HG03439 (cell line): ENCODE data around the gene SV2C.
A peak's percentile ranks its signal among the peaks of the same experiment; 100 is the strongest.
"Not testable (repeated sequence)": the region's sequence is repeated elsewhere in the genome, so short reads cannot be mapped to it uniquely, and the experiment has no call there.

Experiments used
- ATAC-seq: cut with Tn5 transposase; IDR thresholded peaks from one replicate; pipeline ENCODE4 v1.9.1; 2021; ENCODE audit warnings: mild to moderate bottlenecking, moderate library complexity; ENCODE audit not compliant: unreplicated experiment

Gene SV2C

GRCh38 chr5:76334574-76334973 is 251.4 kb downstream of the SV2C start:
- no peak for ATAC-seq

DNA sequence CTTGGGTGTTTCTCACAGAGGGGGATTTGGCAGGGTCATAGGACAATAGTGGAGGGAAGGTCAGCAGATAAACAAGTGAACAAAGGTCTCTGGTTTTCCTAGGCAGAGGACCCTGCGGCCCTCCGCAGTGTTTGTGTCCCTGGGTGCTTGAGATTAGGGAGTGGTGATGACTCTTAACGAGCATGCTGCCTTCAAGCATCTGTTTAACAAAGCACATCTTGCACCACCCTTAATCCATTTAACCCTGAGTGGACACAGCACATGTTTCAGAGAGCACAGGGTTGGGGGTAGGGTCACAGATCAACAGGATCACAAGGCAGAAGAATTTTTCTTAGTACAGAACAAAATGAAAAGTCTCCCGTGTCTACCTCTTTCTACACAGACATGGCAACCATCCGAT is 252.3 kb downstream of the SV2C start:
- not testable (repeated sequence) for ATAC-seq

GRCh38 chr5:76336253-76336809 is 253.1 kb downstream of the SV2C start:
- not testable (repeated sequence) for ATAC-seq

DNA sequence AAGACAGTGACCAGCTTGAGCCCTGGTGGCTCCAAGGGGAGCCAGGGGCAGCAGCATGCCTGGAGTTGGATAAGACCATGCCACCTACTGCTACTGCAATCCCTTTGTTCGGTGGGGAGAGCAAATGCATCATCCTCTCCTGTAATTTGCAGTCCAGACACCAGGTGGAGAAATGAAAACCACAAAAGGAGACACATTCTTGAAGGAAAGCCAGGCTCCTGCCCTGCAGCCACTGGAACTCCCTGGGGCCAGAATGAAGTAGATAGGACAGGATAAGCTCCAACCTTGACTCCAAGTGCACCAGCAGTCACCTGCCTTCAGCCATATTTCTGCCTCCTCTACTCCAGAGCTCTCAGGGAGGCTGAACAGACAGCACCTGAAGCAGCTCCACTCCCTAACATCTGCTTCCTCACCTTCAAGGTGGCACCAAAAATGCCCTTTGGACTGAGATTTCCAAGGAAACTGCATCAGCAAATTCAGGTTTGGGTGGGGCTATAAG is 254.8 kb downstream of the SV2C start:
- ATAC-seq: no peak

- no peak for ATAC-seq
Observed at GRCh38 chr5:76339919-76340318, 256.7 kb downstream of the SV2C start.

- ATAC-seq: no peak
Observed at GRCh38 chr5:76341651-76342334, 258.6 kb downstream of the SV2C start.

DNA sequence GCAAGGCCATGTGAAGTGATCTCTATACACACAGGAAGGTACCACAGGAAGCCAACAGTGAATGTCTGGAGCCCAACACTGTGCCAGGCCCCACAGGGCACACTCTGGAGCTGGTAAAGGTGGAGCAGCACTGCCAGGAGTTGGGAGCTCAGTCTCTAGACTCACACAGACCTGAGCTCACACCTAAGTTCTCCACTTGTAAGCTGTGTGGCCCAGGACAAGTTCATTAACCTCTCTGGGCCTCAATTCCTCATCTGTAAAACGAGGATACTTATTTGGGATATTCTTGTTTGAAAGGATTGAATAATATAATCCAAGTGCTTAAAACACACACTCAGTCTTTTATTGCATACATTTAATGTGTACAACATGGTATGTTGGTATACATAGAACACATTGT is 259.3 kb downstream of the SV2C start:
- ATAC-seq: no peak

- no peak for ATAC-seq
Observed at GRCh38 chr5:76345582-76345981, 262.4 kb downstream of the SV2C start.

DNA sequence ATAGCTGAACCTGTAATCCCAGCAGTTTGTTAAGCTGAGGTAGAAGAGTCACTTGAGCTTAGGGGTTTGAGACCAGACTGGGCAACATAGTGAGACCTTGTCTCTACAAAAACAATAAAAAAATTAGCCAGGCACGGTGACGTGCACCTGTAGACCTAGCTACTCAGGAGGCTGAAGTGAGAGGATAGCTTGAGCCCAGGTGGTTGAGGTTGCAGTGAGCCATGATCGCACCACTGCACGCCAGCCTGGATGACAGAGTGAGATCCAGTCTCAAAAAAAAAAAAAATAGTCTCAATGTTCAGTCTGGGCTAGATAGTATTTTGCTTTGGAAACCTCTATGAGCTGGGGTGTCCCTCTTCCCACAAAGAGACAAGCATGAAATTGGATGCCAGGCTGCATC is 268.0 kb downstream of the SV2C start:
- ATAC-seq: peak; percentile 18

GRCh38 chr5:76351577-76351976 is 268.4 kb downstream of the SV2C start:
- peak; percentile 96 for ATAC-seq

DNA sequence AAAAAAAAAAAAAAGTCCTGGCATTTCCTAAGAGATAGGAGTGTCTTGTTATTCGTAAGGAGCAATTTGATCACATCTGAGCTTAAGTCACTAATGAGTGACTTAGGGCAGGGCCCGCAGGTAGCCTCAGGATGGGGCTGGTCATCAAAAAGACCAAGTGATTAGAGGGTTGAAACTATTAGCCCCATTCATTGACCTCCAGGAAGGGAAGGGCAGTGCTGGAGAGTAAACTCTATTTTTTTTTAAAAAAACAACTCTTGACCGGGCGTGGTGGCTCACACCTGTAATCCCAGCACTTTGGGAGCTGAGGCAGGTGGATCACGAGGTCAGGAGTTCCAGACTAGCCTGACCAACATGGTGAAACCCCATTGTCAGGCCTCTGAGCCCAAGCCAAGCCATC is 273.7 kb downstream of the SV2C start:
- ATAC-seq: no peak

DNA sequence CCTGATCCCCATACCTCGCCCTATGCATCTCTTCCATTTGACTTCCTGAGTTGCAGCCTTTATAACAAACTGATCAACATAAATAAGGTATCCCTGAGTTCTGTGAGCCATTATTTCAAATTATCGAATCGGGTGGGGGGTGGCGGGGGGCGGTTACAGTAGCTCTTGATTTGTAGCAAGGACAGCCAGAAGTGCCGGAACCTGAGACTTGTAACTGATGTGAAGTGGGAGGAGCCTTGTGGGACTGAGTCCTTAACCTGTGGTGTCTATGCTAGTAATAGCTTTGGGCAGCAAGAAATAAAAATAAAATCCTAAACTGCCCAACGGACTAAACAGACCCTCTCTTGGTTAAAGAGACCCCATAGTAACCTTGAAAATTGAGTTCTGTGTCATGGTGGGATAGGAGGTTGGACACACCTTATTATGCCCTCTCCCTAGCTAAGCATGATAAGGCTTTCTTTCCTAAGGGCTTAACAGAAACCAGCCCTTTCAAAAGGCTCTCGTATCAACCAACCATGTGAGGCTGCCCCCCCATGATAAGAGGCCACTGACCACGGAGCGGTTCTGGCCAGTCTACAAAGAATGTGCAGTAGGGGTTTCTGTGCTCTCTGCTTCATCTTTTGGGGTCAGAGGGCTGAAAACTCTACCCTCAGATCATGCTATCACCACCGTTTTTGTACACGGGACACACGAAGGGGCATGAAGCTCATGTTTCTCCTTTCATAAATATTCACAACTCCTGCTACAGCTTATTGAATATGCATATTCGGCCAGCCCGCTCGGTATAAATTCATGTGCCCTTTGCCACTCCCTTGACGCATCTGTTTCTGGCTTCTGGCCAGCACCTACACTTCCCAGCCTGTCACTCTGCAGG is 280.4 kb downstream of the SV2C start:
- no peak for ATAC-seq

GRCh38 chr5:76364226-76364589 is 281.0 kb downstream of the SV2C start:
- no peak for ATAC-seq

- ATAC-seq: no peak
Observed at GRCh38 chr5:76365561-76365960, 282.4 kb downstream of the SV2C start.

- ATAC-seq: no peak
Observed at GRCh38 chr5:76366596-76366995, 283.4 kb downstream of the SV2C start.

- ATAC-seq: no peak
Observed at GRCh38 chr5:76367623-76368371, 284.6 kb downstream of the SV2C start.

DNA sequence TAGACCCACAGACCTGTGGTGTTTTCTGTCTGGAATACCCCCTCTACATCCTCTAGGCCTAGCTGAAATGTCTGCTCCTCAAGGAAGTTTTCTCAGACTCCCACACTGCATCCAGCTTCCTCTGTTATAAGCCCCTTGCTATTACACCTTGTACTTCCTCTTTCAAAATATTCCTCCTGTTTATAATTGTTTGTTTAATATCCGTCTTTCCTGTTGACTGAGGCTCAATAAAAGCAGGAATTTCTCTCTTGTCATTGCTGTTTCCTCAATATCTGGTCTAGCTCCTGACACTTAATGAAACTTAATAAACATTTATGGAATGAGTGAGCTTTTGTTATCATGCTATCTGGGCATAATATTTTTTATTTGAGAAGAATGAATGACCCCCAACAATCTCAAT is 285.8 kb downstream of the SV2C start:
- no peak for ATAC-seq

DNA sequence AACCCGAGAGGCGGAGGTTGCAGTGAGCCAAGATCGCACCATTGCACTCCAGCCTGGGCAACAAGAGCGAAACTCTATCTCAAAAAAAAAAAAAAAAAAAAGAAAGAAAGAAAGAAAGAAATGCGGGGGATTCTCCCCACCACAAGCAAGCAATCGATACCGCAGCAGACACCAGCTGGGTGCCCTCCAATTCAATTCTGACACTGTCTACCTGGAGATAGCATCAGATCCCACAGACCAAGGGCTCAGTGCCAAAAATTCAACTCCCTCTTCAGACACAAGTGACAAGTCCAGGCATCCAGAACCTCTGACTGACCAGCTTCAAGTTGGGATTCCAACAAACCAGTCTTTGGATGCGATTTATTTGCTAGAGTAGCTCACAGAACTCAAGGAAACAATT is 286.5 kb downstream of the SV2C start:
- ATAC-seq: not testable (repeated sequence)

GRCh38 chr5:76371960-76372322 is 288.8 kb downstream of the SV2C start:
- no peak for ATAC-seq

GRCh38 chr5:76372323-76373054 is 289.3 kb downstream of the SV2C start:
- ATAC-seq: no peak
